RWPE2 (cell line): Measurements from ENCODE around the gene SKI.

ENCODE experiments used
- ATAC-seq: fragments of 200-7000 bp; cut with Tn5 transposase; 3 replicates; pipeline ENCODE4 v1.9.1; 2021; ENCODE audit warnings: low read depth
- DNase-seq: peaks from one replicate; pipeline ENCODE4 v3.0.0-alpha.2; 2020; ENCODE audit warnings: low spot score
- H3K27ac ChIP-seq: fragments of 450-650 bp; 2 replicates; pipeline ENCODE4 v1.5.1; 2017; ENCODE audit warnings: mild to moderate bottlenecking; ENCODE audit not compliant: poor library complexity, severe bottlenecking
- H3K27me3 ChIP-seq: fragments of 250-450 bp; sonication (Bioruptor Pico); 2 replicates; pipeline ENCODE4 v1.5.1; 2021; ENCODE audit warnings: mild to moderate bottlenecking, moderate library complexity; ENCODE audit not compliant: insufficient read depth, poor library complexity, severe bottlenecking
- H3K36me3 ChIP-seq: fragments of 250-450 bp; sonication (Bioruptor Pico); 2 replicates; pipeline ENCODE4 v1.5.1; 2020; ENCODE audit warnings: low read depth, mild to moderate bottlenecking, moderate library complexity
- H3K4me1 ChIP-seq: fragments of 250-450 bp; sonication (Bioruptor Pico); 2 replicates; pipeline ENCODE4 v1.5.1; 2021; ENCODE audit warnings: mild to moderate bottlenecking, moderate library complexity; ENCODE audit not compliant: insufficient read depth, poor library complexity, severe bottlenecking
- H3K4me3 ChIP-seq: fragments of 250-450 bp; sonication (Bioruptor Pico); 2 replicates; pipeline ENCODE4 v1.5.1; 2021; ENCODE audit warnings: mild to moderate bottlenecking, moderate library complexity; ENCODE audit not compliant: severe bottlenecking
- H3K9me3 ChIP-seq: fragments of 250-450 bp; sonication (Bioruptor Pico); 2 replicates; pipeline ENCODE4 v1.5.1; 2021; ENCODE audit warnings: mild to moderate bottlenecking, moderate library complexity; ENCODE audit not compliant: severe bottlenecking
- CTCF ChIP-seq: fragments of 450-650 bp; IDR thresholded peaks from one replicate; pipeline ENCODE4 v1.5.1; 2017; ENCODE audit warnings: mild to moderate bottlenecking, moderate library complexity; ENCODE audit not compliant: poor library complexity, severe bottlenecking

SKI gene

GRCh38 chr1:2238361-2239012 lies 10.4 kb downstream of the SKI start:
- H3K27ac ChIP-seq: no peak overlapping the region
- no peak for TF ChIP-seq CTCF

GRCh38 chr1:2239013-2239370 lies 10.9 kb downstream of the SKI start:
- peaks cover 28% of the 10 kb centered on the region for H3K36me3 ChIP-seq

More at GRCh38 chr1:2238361-2239012, 10.4 kb downstream of the SKI start:
- Histone ChIP-seq H3K4me3 (no peak overlapping the region), H3K4me1 (peaks cover 13% of the 10 kb centered on the region), H3K27me3 (no peaks in the 10 kb centered on the region), H3K36me3 (peaks cover 28% of the 10 kb centered on the region), H3K9me3 (no peaks in the 10 kb centered on the region)
- DNase-seq (no peak), ATAC-seq (no peak)

GRCh38 chr1:2239384-2239985 lies 11.4 kb downstream of the SKI start:
- TF ChIP-seq CTCF: no peak
- DNase-seq (no peak), ATAC-seq (no peak)
- peak overlapping the region; percentile 3 for H3K27ac ChIP-seq
- no peak overlapping the region for H3K4me3 ChIP-seq
- peaks cover 28% of the 10 kb centered on the region for H3K36me3 ChIP-seq
- H3K9me3 ChIP-seq: no peaks in the 10 kb centered on the region
- H3K27me3 ChIP-seq: no peaks in the 10 kb centered on the region
- H3K4me1 ChIP-seq: peaks cover 9% of the 10 kb centered on the region

More at GRCh38 chr1:2239013-2239370, 10.9 kb downstream of the SKI start:
- H3K9me3 ChIP-seq: no peaks in the 10 kb centered on the region
- H3K27me3 ChIP-seq: no peaks in the 10 kb centered on the region
- no peak overlapping the region for H3K4me3 ChIP-seq
- DNase-seq (no peak), ATAC-seq (no peak)
- peaks cover 10% of the 10 kb centered on the region for H3K4me1 ChIP-seq
- TF ChIP-seq CTCF: no peak
- no peak overlapping the region for H3K27ac ChIP-seq

- Histone ChIP-seq H3K27me3 (no peaks in the 10 kb centered on the region), H3K27ac (peak overlapping the region; percentile 3), H3K36me3 (peaks cover 28% of the 10 kb centered on the region), H3K4me3 (no peak overlapping the region), H3K4me1 (no peaks in the 10 kb centered on the region), H3K9me3 (no peaks in the 10 kb centered on the region)
- DNase-seq (no peak), ATAC-seq (peak; percentile 21; the same call in 1 of the 3 replicates)
- TF ChIP-seq CTCF: no peak
Observed at GRCh38 chr1:2240270-2241156, 12.4 kb downstream of the SKI start.
